HepG2 (cell line): ENCODE data around the gene SUMO1. TPM values are rescaled to one million over a fixed set of nuclear protein-coding genes. Genes with fewer than 3 reads are reported as not detected.
A peak's percentile ranks its signal among the peaks of the same experiment; 100 is the strongest.

Source experiments
- BORCS8-MEF2B ChIP-seq: sonication (generic); formaldehyde crosslinking; IDR thresholded peaks from 2 replicates; pipeline ENCODE4 v1.8.0; 2022; ENCODE audit warnings: mild to moderate bottlenecking, missing genetic modification reagents
- CSRNP1 ChIP-seq: sonication (generic); formaldehyde crosslinking; IDR thresholded peaks from 2 replicates; pipeline ENCODE4 v1.8.1; 2023; ENCODE audit warnings: mild to moderate bottlenecking, missing genetic modification reagents
- HMG20A ChIP-seq: IDR thresholded peaks from 2 replicates; pipeline ENCODE4 v1.6.1; 2016; ENCODE audit warnings: borderline replicate concordance
- HOXA7 ChIP-seq: sonication (generic); formaldehyde crosslinking; IDR thresholded peaks from 2 replicates; pipeline ENCODE4 v1.8.1; 2022; ENCODE audit warnings: mild to moderate bottlenecking, missing genetic modification reagents, moderate library complexity
- IRF9 ChIP-seq: sonication (generic); formaldehyde crosslinking; IDR thresholded peaks from 2 replicates; pipeline ENCODE4 v1.8.0; 2022; ENCODE audit warnings: missing genetic modification reagents, mild to moderate bottlenecking, borderline replicate concordance
- MED1 ChIP-seq: sonication (generic); formaldehyde crosslinking; IDR thresholded peaks from 2 replicates; pipeline ENCODE4 v1.4.0; 2020; ENCODE audit warnings: missing genetic modification reagents
- MED13 ChIP-seq: sonication (generic); formaldehyde crosslinking; IDR thresholded peaks from 2 replicates; pipeline ENCODE4 v1.5.0; 2020; ENCODE audit warnings: missing genetic modification reagents
- MTA3 ChIP-seq: sonication (generic); formaldehyde crosslinking; IDR thresholded peaks from 2 replicates; pipeline ENCODE4 v1.4.0; 2020; ENCODE audit warnings: missing genetic modification reagents
- RBM39 ChIP-seq: fragments of 200-400 bp; formaldehyde crosslinking; IDR thresholded peaks from one replicate; pipeline ENCODE4 v1.6.1; 2018; ENCODE audit warnings: antibody characterized with exemption, mild to moderate bottlenecking, low read depth, low read length; ENCODE audit not compliant: poor library complexity, severe bottlenecking
- SAFB2 ChIP-seq: sonication (generic); formaldehyde crosslinking; IDR thresholded peaks from 2 replicates; pipeline ENCODE4 v1.5.1; 2020; ENCODE audit warnings: missing genetic modification reagents, low read depth, mild to moderate bottlenecking, borderline replicate concordance
- SIN3A ChIP-seq: IDR thresholded peaks from 2 replicates; pipeline ENCODE4 v1.6.1; 2011; ENCODE audit warnings: low read depth, mild to moderate bottlenecking, control low read depth, low read length, borderline replicate concordance
- ZBTB3 ChIP-seq: sonication (generic); formaldehyde crosslinking; IDR thresholded peaks from 2 replicates; pipeline ENCODE4 v1.4.0; 2020; ENCODE audit warnings: low read depth, mild to moderate bottlenecking, moderate library complexity, missing genetic modification reagents, borderline replicate concordance
- ZNF124 ChIP-seq: sonication (generic); formaldehyde crosslinking; IDR thresholded peaks from 2 replicates; pipeline ENCODE4 v1.4.0; 2020; ENCODE audit warnings: missing genetic modification reagents
- ZNF264 ChIP-seq: sonication (generic); formaldehyde crosslinking; IDR thresholded peaks from 2 replicates; pipeline ENCODE4 v1.4.0; 2020; ENCODE audit warnings: missing genetic modification reagents
- ZNF367 ChIP-seq: sonication (generic); formaldehyde crosslinking; IDR thresholded peaks from 2 replicates; pipeline ENCODE4 v1.4.0; 2020; ENCODE audit warnings: missing genetic modification reagents, borderline replicate concordance
- ZNF709 ChIP-seq: sonication (generic); formaldehyde crosslinking; IDR thresholded peaks from 2 replicates; pipeline ENCODE4 v1.5.0; 2020; ENCODE audit warnings: mild to moderate bottlenecking, missing genetic modification reagents
- ZNF780A ChIP-seq: sonication (generic); formaldehyde crosslinking; IDR thresholded peaks from 2 replicates; pipeline ENCODE4 v1.8.0; 2022; ENCODE audit warnings: mild to moderate bottlenecking, missing genetic modification reagents, moderate library complexity
- polyA plus RNA-seq, 8 experiments: library from polyadenylated mRNA; depleted of rRNA in 3 of 8; stranded (reverse) in 7 of 8; unstranded in 1 of 8; fragments of >200 nt; fragmentation: Illumina TruSeq in 4 of 8; extraction: Trizol in 4 of 8; gene quantifications; 2 replicates each; pipeline versions ENCODE4 v1.2.1 to v1.2.3, GENCODE V29; 2011 to 2016; ENCODE audit warnings: low read depth in 4 of 8, missing spikeins in 1 of 8, mixed read lengths in 1 of 8; ENCODE audit not compliant: insufficient read depth in 1 of 8
- total RNA-seq, 5 experiments: library from RNA; depleted of rRNA; stranded (reverse); fragments of >200 nt; fragmentation: Illumina TruSeq; extraction: Trizol; gene quantifications; 2 replicates each; pipeline ENCODE4 v1.2.3, GENCODE V29; 2016; ENCODE audit warnings: low read depth in 1 of 5
- TF ChIP-seq, protein P1 (sequence below): sonication (generic); formaldehyde crosslinking; IDR thresholded peaks from 2 replicates; pipeline ENCODE4 v1.4.0; 2020; ENCODE audit warnings: low read depth, mild to moderate bottlenecking, missing genetic modification reagents
- TF ChIP-seq, protein P2 (sequence below): sonication (generic); formaldehyde crosslinking; IDR thresholded peaks from 2 replicates; pipeline ENCODE4 v1.4.0; 2020; ENCODE audit warnings: missing genetic modification reagents, borderline replicate concordance

SUMO1 gene
- total and polyA plus RNA-seq, 2 of the 13 experiments (the other 11 are each of a cell fraction or from before 2014, with no cell fraction given): 101 to 173 TPM

- TF ChIP-seq SAFB2 (CRISPR knock-in tag): peak; percentile 37; the same call in 1 of the 2 replicates
- TF ChIP-seq SIN3A: peak; percentile 72; the same call in 1 of the 2 replicates
- TF ChIP-seq ZNF264 (CRISPR knock-in tag): no peak
- TF ChIP-seq ZNF709: no peak
- TF ChIP-seq, protein P1, sequence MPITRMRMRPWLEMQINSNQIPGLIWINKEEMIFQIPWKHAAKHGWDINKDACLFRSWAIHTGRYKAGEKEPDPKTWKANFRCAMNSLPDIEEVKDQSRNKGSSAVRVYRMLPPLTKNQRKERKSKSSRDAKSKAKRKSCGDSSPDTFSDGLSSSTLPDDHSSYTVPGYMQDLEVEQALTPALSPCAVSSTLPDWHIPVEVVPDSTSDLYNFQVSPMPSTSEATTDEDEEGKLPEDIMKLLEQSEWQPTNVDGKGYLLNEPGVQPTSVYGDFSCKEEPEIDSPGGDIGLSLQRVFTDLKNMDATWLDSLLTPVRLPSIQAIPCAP (CRISPR knock-in tag): 0 out of 2 replicates have a peak, but pooled peaks have one; percentile 63
- peak; percentile 45; the same call in 1 of the 2 replicates for TF ChIP-seq IRF9 (CRISPR knock-in tag)
- TF ChIP-seq ZNF124 (CRISPR knock-in tag): peak; percentile 65; the same call in 1 of the 2 replicates
- TF ChIP-seq, protein P2, sequence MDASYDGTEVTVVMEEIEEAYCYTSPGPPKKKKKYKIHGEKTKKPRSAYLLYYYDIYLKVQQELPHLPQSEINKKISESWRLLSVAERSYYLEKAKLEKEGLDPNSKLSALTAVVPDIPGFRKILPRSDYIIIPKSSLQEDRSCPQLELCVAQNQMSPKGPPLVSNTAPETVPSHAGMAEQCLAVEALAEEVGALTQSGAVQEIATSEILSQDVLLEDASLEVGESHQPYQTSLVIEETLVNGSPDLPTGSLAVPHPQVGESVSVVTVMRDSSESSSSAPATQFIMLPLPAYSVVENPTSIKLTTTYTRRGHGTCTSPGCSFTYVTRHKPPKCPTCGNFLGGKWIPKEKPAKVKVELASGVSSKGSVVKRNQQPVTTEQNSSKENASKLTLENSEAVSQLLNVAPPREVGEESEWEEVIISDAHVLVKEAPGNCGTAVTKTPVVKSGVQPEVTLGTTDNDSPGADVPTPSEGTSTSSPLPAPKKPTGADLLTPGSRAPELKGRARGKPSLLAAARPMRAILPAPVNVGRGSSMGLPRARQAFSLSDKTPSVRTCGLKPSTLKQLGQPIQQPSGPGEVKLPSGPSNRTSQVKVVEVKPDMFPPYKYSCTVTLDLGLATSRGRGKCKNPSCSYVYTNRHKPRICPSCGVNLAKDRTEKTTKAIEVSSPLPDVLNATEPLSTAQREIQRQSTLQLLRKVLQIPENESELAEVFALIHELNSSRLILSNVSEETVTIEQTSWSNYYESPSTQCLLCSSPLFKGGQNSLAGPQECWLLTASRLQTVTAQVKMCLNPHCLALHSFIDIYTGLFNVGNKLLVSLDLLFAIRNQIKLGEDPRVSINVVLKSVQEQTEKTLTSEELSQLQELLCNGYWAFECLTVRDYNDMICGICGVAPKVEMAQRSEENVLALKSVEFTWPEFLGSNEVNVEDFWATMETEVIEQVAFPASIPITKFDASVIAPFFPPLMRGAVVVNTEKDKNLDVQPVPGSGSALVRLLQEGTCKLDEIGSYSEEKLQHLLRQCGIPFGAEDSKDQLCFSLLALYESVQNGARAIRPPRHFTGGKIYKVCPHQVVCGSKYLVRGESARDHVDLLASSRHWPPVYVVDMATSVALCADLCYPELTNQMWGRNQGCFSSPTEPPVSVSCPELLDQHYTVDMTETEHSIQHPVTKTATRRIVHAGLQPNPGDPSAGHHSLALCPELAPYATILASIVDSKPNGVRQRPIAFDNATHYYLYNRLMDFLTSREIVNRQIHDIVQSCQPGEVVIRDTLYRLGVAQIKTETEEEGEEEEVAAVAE (CRISPR knock-in tag): 0 out of 2 replicates have a peak, but pooled peaks have one; percentile 43
- peak; percentile 40; the same call in 1 of the 2 replicates for TF ChIP-seq MED1 (CRISPR knock-in tag)
- TF ChIP-seq ZBTB3 (CRISPR knock-in tag): no peak
- TF ChIP-seq MTA3: no peak
- peak; percentile 52; the same call in 1 of the 2 replicates for TF ChIP-seq CSRNP1 (CRISPR knock-in tag)
- no peak for TF ChIP-seq HMG20A
- peak; percentile 80 for TF ChIP-seq RBM39
- peak; percentile 52; the same call in 1 of the 2 replicates for TF ChIP-seq MED13 (CRISPR knock-in tag)
- peak; percentile 83; the same call in 1 of the 2 replicates for TF ChIP-seq BORCS8-MEF2B (CRISPR knock-in tag)
- peak; percentile 74 for TF ChIP-seq ZNF780A
- TF ChIP-seq ZNF367 (CRISPR knock-in tag): 0 out of 2 replicates have a peak, but pooled peaks have one; percentile 53
- peak; percentile 93 for TF ChIP-seq HOXA7 (CRISPR knock-in tag)
Measured at GRCh38 chr2:202238234-202239197, at the start of gene SUMO1 (continued).
